ENCODE data around the gene FOCAD.
A peak's percentile ranks its signal among the peaks of the same experiment; 100 is the strongest.

Gene FOCAD

GRCh38 chr9:20808002-20808401 is 123.9 kb downstream of the FOCAD start:
- DNase-seq, result no peak

GRCh38 chr9:20811872-20812271 is 127.8 kb downstream of the FOCAD start:
- DNase-seq, result no peak

GRCh38 chr9:20815923-20816703 is 132.1 kb downstream of the FOCAD start:
- DNase-seq, result no peak

- no peak for DNase-seq
Measured at GRCh38 chr9:20823051-20823450, 139.0 kb downstream of the FOCAD start.

- no peak for DNase-seq
Measured at GRCh38 chr9:20831028-20831427, 147.0 kb downstream of the FOCAD start.

- DNase-seq, result no peak
Measured at GRCh38 chr9:20832775-20833174, 148.7 kb downstream of the FOCAD start.

- DNase-seq, result no peak
Measured at GRCh38 chr9:20835377-20836286, 151.6 kb downstream of the FOCAD start.

GRCh38 chr9:20837166-20837565 is 153.1 kb downstream of the FOCAD start:
- no peak for DNase-seq

- DNase-seq, result no peak
Measured at GRCh38 chr9:20838218-20838617, 154.2 kb downstream of the FOCAD start.

GRCh38 chr9:20844916-20845315 is 160.9 kb downstream of the FOCAD start:
- no peak for DNase-seq

- DNase-seq, result no peak
Measured at GRCh38 chr9:20848490-20848889, 164.4 kb downstream of the FOCAD start.

GRCh38 chr9:20853866-20854265 is 169.8 kb downstream of the FOCAD start:
- no peak for DNase-seq

- DNase-seq, result no peak
Measured at GRCh38 chr9:20854444-20854843, 170.4 kb downstream of the FOCAD start.

- DNase-seq, result no peak
Measured at GRCh38 chr9:20863945-20864344, 179.9 kb downstream of the FOCAD start.

GRCh38 chr9:20865347-20865746 is 181.3 kb downstream of the FOCAD start:
- DNase-seq, result no peak

GRCh38 chr9:20870115-20870514 is 186.1 kb downstream of the FOCAD start:
- DNase-seq, result no peak

- DNase-seq, result no peak
Measured at GRCh38 chr9:20872340-20872977, 188.4 kb downstream of the FOCAD start.

- DNase-seq, result no peak
Measured at GRCh38 chr9:20873240-20873865, 189.3 kb downstream of the FOCAD start.

- no peak for DNase-seq
Measured at GRCh38 chr9:20880271-20880670, 196.2 kb downstream of the FOCAD start.

- DNase-seq, result no peak
Measured at GRCh38 chr9:20880675-20881074, 196.6 kb downstream of the FOCAD start.

- DNase-seq, result peak; percentile 33
Measured at GRCh38 chr9:20884985-20885593, 201.0 kb downstream of the FOCAD start.

- DNase-seq, result no peak
Measured at GRCh38 chr9:20898885-20899554, 215.0 kb downstream of the FOCAD start.

Data from CD4-positive, alpha-beta T cell treated with Interferon gamma for 1 hour (primary cell).